ENCODE data around the gene LRP1B. TPM values are rescaled to one million over a fixed set of nuclear protein-coding genes. Genes with fewer than 3 reads are reported as not detected.

The LRP1B gene
- polyA plus RNA-seq, 1 of the 3 experiments (the other 2 are of a cell fraction): 0.28 TPM

GRCh38 chr2:141384676-141385075, 746.1 kb downstream of the LRP1B start:
- H3K4me2 ChIP-seq: no peak overlapping the region
- H3K79me2 ChIP-seq (ENCODE audit: insufficient read depth): no peaks in the 10 kb centered on the region
- no peaks in the 10 kb centered on the region for H3K9me2 ChIP-seq
- H3K4me1 ChIP-seq (ENCODE audit: control insufficient read depth in 1 of 2, insufficient read depth in 2 of 2, low read depth in 1 of 2, low read length in 1 of 2): no peaks in the 10 kb centered on the region; a peak in 1 of 4 replicates
- POLR2A ChIA-PET: no interaction called here
- H2AFZ ChIP-seq (ENCODE audit: low read depth): no peak overlapping the region; the same call in 1 of the 2 replicates
- TF ChIP-seq EP300 (IDR thresholded peaks at IDR 0.05; ENCODE audit: borderline replicate concordance in 1 of 2, low read depth in 1 of 2, low read length in 1 of 2) (peak in 1 of 2 experiments; percentile 7; a peak in 1 of 4 replicates), IRF3 (IDR thresholded peaks at IDR 0.05; ENCODE audit: low read depth, low read length) (no peak), SIN3A (IDR thresholded peaks at IDR 0.05; ENCODE audit: borderline replicate concordance, low read depth, low read length) (no peak), TCF12 (IDR thresholded peaks at IDR 0.05) (peak; percentile 32; the same call in 1 of the 2 replicates), JUND (IDR thresholded peaks at IDR 0.05) (peak; percentile 18; the same call in 1 of the 2 replicates), RAD21 (IDR thresholded peaks at IDR 0.05; ENCODE audit: low read length) (no peak), RXRA (IDR thresholded peaks at IDR 0.05; ENCODE audit: borderline replicate concordance, low read depth) (no peak), NFIC (IDR thresholded peaks at IDR 0.05; ENCODE audit: borderline replicate concordance) (no peak), RCOR1 (IDR thresholded peaks at IDR 0.05; ENCODE audit: low read length) (no peak), PBX3 (IDR thresholded peaks at IDR 0.05) (peak; percentile 26; the same call in 1 of the 2 replicates), REST (IDR thresholded peaks at IDR 0.05; ENCODE audit: low read depth, low read length) (no peak), POLR2AphosphoS5 (IDR thresholded peaks at IDR 0.05; ENCODE audit: low read depth, low read length) (no peak), FOSL2 (IDR thresholded peaks at IDR 0.05; ENCODE audit: borderline replicate concordance, low read depth) (peak; percentile 30; the same call in 1 of the 2 replicates), FOXJ3 (CRISPR knock-in tag; IDR thresholded peaks at IDR 0.05) (no peak)
- CTCF ChIA-PET: interaction anchor here (1.0 kb wide), 1 partner anchor 8 kb away, joined by 4 read pairs; no protein-coding TSS in a partner anchor
- H3K4me3 ChIP-seq (ENCODE audit: low read depth in 2 of 2, low read length in 1 of 2): no peak overlapping the region
- H4K20me1 ChIP-seq (ENCODE audit: insufficient read depth): no peaks in the 10 kb centered on the region
- H3K36me3 ChIP-seq (replicated peaks in 1 of 2; ENCODE audit: control insufficient read depth in 1 of 2, insufficient read depth in 2 of 2, low read length in 1 of 2): no peaks in the 10 kb centered on the region
- no peaks in the 10 kb centered on the region for H3K9me3 ChIP-seq
- no peaks in the 10 kb centered on the region for H3K27me3 ChIP-seq (ENCODE audit: insufficient read depth)
- H3F3A ChIP-seq (replicated peaks; ENCODE audit: insufficient read depth): peaks cover 4% of the 10 kb centered on the region
- no peak overlapping the region for H3K9ac ChIP-seq
- H3K27ac ChIP-seq (ENCODE audit: low read depth in 2 of 2, low read length in 1 of 2): no peak overlapping the region
- WGBS (ENCODE audit: low lambda C conversion rate): 68% methylated on average over 4 of the region's 4 CpGs
- DNase-seq: no peak
